Measurements from ENCODE around the gene SLC38A6.

GRCh38 chr14:60943637-60944032, 37.4 kb upstream of the SLC38A6 start:
- TF ChIP-seq CTCF (IDR thresholded peaks at IDR 0.05) (no peak), EP300 (IDR thresholded peaks at IDR 0.05) (no peak), POLR2A (IDR thresholded peaks at IDR 0.05) (no peak)
